SJSA1 (cell line): ENCODE data around the gene PCDHGA1. TPM values are rescaled to one million over a fixed set of nuclear protein-coding genes. Genes with fewer than 3 reads are reported as not detected.
A peak's percentile ranks its signal among the peaks of the same experiment; 100 is the strongest.

ENCODE experiments used
- DNase-seq, 2 experiments: peaks; one replicate each; pipeline ENCODE4 v3.0.0-alpha.2; 2015 to 2020; ENCODE audit warnings: low spot score in 2 of 2, low read depth in 1 of 2
- H3K27ac ChIP-seq: fragments of 250-450 bp; sonication (Bioruptor Pico); 2 replicates; pipeline ENCODE4 v1.5.1; 2020; ENCODE audit warnings: mild to moderate bottlenecking, moderate library complexity
- H3K27me3 ChIP-seq: fragments of 250-450 bp; sonication (Bioruptor Pico); replicated peaks from 2 replicates; pipeline ENCODE4 v1.5.1; 2020; ENCODE audit warnings: mild to moderate bottlenecking, moderate library complexity
- H3K36me3 ChIP-seq: fragments of 250-450 bp; sonication (Bioruptor Pico); 2 replicates; pipeline ENCODE4 v1.5.1; 2020; ENCODE audit warnings: mild to moderate bottlenecking
- H3K4me1 ChIP-seq: fragments of 250-450 bp; sonication (Bioruptor Pico); replicated peaks from 2 replicates; pipeline ENCODE4 v1.6.1; 2021; ENCODE audit warnings: mild to moderate bottlenecking
- H3K4me3 ChIP-seq: fragments of 250-450 bp; sonication (Bioruptor Pico); 2 replicates; pipeline ENCODE4 v1.5.1; 2020; ENCODE audit warnings: mild to moderate bottlenecking
- H3K9me3 ChIP-seq: fragments of 250-450 bp; sonication (Bioruptor Pico); replicated peaks from 2 replicates; pipeline ENCODE4 v1.5.1; 2020; ENCODE audit warnings: mild to moderate bottlenecking
- total RNA-seq: library from RNA; depleted of rRNA; stranded (reverse); fragments of >200 nt; shearing (Covaris generic); gene quantifications from 2 replicates; pipeline ENCODE4 v1.2.3, GENCODE V29; 2014

PCDHGA1 gene
- total RNA-seq, 1 experiment from 2014 or later: 2.2 TPM

GRCh38 chr5:141514330-141515133 is 184.2 kb downstream of the PCDHGA1 start:
- H3K9me3 ChIP-seq: no peaks in the 10 kb centered on the region
- no peaks in the 10 kb centered on the region for H3K27me3 ChIP-seq
- peak overlapping the region; percentile 68 for H3K27ac ChIP-seq
- H3K4me3 ChIP-seq: no peak overlapping the region
- H3K36me3 ChIP-seq: peaks cover 55% of the 10 kb centered on the region
- H3K4me1 ChIP-seq: peaks cover 46% of the 10 kb centered on the region
- DNase-seq: peak; percentile 84 to 86

- Histone ChIP-seq H3K27ac (peak overlapping the region; percentile 68), H3K4me3 (no peak overlapping the region), H3K36me3 (peaks cover 58% of the 10 kb centered on the region), H3K27me3 (no peaks in the 10 kb centered on the region), H3K4me1 (peaks cover 47% of the 10 kb centered on the region), H3K9me3 (no peaks in the 10 kb centered on the region)
- peak in 1 of 2 experiments; percentile 34 for DNase-seq
These were observed 184.8 kb downstream of the PCDHGA1 start for GRCh38 chr5:141515141-141515540.

- no peaks in the 10 kb centered on the region for H3K27me3 ChIP-seq
- peaks cover 56% of the 10 kb centered on the region for H3K4me1 ChIP-seq
- H3K27ac ChIP-seq: no peak overlapping the region
- no peaks in the 10 kb centered on the region for H3K9me3 ChIP-seq
- DNase-seq: peak in 1 of 2 experiments; percentile 37
- peaks cover 62% of the 10 kb centered on the region for H3K36me3 ChIP-seq
- no peak overlapping the region for H3K4me3 ChIP-seq
These were observed 185.8 kb downstream of the PCDHGA1 start for GRCh38 chr5:141515946-141516671.

GRCh38 chr5:141516672-141517025 is 186.3 kb downstream of the PCDHGA1 start:
- DNase-seq: no peak
- Histone ChIP-seq H3K9me3 (no peaks in the 10 kb centered on the region), H3K27me3 (no peaks in the 10 kb centered on the region), H3K36me3 (peaks cover 58% of the 10 kb centered on the region), H3K4me3 (no peak overlapping the region), H3K27ac (no peak overlapping the region), H3K4me1 (peaks cover 59% of the 10 kb centered on the region)

GRCh38 chr5:141517312-141517711 is 187.0 kb downstream of the PCDHGA1 start:
- Histone ChIP-seq H3K4me1 (peaks cover 65% of the 10 kb centered on the region), H3K27ac (no peak overlapping the region)

GRCh38 chr5:141517880-141518617 is 187.7 kb downstream of the PCDHGA1 start:
- Histone ChIP-seq H3K4me3 (no peak overlapping the region), H3K27me3 (no peaks in the 10 kb centered on the region), H3K9me3 (no peaks in the 10 kb centered on the region), H3K27ac (no peak overlapping the region), H3K36me3 (peaks cover 47% of the 10 kb centered on the region), H3K4me1 (peaks cover 70% of the 10 kb centered on the region)
- DNase-seq: no peak

More at GRCh38 chr5:141517312-141517711, 187.0 kb downstream of the PCDHGA1 start:
- Histone ChIP-seq H3K27me3 (no peaks in the 10 kb centered on the region), H3K4me3 (no peak overlapping the region), H3K9me3 (no peaks in the 10 kb centered on the region), H3K36me3 (peaks cover 51% of the 10 kb centered on the region)
- DNase-seq: no peak

- no peak overlapping the region for H3K27ac ChIP-seq
- no peak for DNase-seq
- peaks cover 47% of the 10 kb centered on the region for H3K36me3 ChIP-seq
These were observed 188.3 kb downstream of the PCDHGA1 start for GRCh38 chr5:141518618-141519015.

GRCh38 chr5:141519605-141520565 is 189.6 kb downstream of the PCDHGA1 start:
- H3K9me3 ChIP-seq: no peaks in the 10 kb centered on the region
- no peaks in the 10 kb centered on the region for H3K27me3 ChIP-seq
- H3K4me1 ChIP-seq: peaks cover 63% of the 10 kb centered on the region
- 0 out of 2 replicates have a peak overlapping the region, but pooled peaks have one; percentile 2 for H3K27ac ChIP-seq
- H3K4me3 ChIP-seq: no peak overlapping the region
- no peak for DNase-seq
- peaks cover 57% of the 10 kb centered on the region for H3K36me3 ChIP-seq

More at GRCh38 chr5:141518618-141519015, 188.3 kb downstream of the PCDHGA1 start:
- Histone ChIP-seq H3K4me3 (no peak overlapping the region), H3K9me3 (no peaks in the 10 kb centered on the region), H3K27me3 (no peaks in the 10 kb centered on the region), H3K4me1 (peaks cover 67% of the 10 kb centered on the region)

GRCh38 chr5:141521244-141521781 is 191.0 kb downstream of the PCDHGA1 start:
- Histone ChIP-seq H3K4me1 (peaks cover 60% of the 10 kb centered on the region), H3K4me3 (no peak overlapping the region), H3K36me3 (peaks cover 61% of the 10 kb centered on the region)

GRCh38 chr5:141522301-141522700 is 192.0 kb downstream of the PCDHGA1 start:
- Histone ChIP-seq H3K27me3 (no peaks in the 10 kb centered on the region), H3K36me3 (peaks cover 60% of the 10 kb centered on the region), H3K9me3 (no peaks in the 10 kb centered on the region), H3K27ac (peak overlapping the region; percentile 36), H3K4me3 (no peak overlapping the region), H3K4me1 (peaks cover 53% of the 10 kb centered on the region)
- DNase-seq: no peak

More at GRCh38 chr5:141521244-141521781, 191.0 kb downstream of the PCDHGA1 start:
- H3K9me3 ChIP-seq: no peaks in the 10 kb centered on the region
- peak overlapping the region; percentile 36 for H3K27ac ChIP-seq
- no peaks in the 10 kb centered on the region for H3K27me3 ChIP-seq
- peak; percentile 94 to 99 for DNase-seq

- no peak overlapping the region for H3K4me3 ChIP-seq
- peak overlapping the region; percentile 17 for H3K27ac ChIP-seq
- no peaks in the 10 kb centered on the region for H3K9me3 ChIP-seq
- no peaks in the 10 kb centered on the region for H3K27me3 ChIP-seq
- peaks cover 53% of the 10 kb centered on the region for H3K4me1 ChIP-seq
- H3K36me3 ChIP-seq: peaks cover 63% of the 10 kb centered on the region
- DNase-seq: no peak
These were observed 193.7 kb downstream of the PCDHGA1 start for GRCh38 chr5:141523991-141524390.
